Ammon's horn (tissue), 1 donor: ENCODE measurements around the gene C2CD4A.

ENCODE experiments used
- DNase-seq: peaks from one replicate; pipeline ENCODE4 v3.0.0-alpha.2; 2016; ENCODE audit warnings: low spot score

Gene C2CD4A

DNA sequence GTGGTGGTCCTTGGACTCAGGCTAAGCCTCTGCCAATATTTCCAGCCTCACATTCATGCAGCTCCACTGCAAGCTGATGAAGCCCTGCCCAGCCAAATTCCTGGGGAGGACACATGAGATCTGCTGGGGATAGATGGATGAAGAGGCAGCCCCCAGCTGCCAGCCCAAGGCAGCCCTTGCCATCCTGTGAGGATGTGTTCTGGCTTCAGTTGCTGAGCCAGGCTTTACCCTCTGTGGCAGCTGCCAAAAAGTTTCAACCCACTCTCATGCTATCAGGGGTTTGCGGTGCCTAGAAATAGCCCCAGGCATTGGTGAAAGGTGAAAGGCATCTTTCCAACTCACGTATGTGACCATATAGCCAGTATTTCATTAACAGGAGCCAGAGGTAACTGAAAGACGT lies 37.6 kb downstream of the C2CD4A start:
- no peak for DNase-seq

DNA sequence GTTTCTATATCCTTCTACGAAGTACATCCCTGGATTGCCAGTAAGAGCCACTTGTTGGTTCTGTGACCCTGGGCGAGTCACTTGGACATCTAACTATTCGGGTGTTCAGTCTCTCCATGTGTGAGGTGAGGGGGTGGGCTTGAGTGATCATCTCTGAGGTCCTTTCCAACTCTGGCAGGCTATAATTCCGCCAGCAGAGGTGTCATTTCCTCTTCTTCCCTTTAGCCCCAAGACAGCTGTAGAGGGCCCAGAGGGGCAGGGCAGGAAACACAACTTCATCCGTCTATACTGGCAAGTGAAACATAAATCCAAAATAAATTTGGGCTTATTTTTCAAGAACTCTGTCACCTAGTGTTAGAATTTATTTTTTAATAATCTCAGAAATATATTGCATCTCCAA lies 38.1 kb downstream of the C2CD4A start:
- no peak for DNase-seq

DNA sequence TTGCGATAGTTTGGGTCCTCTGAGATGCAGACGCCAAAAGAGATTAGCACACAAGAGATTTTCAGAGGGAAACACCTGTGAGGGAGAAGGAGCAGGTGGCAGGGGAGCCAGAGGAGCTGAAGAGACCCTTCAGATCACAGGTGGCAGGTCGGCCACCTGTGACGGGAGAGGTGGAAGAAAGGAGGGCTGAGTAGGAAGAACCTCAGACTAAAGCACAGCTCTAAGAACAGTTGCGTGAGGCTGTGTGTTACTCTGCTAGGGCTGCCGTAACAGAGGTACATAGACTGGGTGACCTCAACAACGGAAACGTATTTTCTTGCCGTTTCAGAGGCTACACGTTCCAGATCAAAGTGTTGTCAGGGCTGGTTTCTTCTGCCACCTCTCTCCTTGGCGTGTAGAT lies 38.5 kb downstream of the C2CD4A start:
- no peak for DNase-seq

DNA sequence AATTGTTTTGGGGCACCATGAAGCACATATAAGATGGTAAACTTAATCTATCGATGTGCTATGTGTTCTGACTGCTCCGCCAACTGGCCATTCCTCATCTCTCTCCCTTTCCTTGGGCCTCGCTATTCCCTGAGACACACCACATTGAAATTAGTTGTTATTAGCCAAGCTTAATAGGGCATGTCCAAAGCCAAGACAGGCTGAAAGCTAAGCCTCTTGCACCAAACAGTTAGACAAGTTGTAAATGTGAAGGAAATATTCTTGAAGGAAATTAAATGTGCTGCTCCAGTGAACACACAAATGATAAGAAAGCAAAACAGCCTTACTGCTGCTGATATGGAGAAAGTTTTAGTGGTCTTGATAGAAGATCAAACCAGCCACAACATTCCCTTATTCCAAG lies 39.3 kb downstream of the C2CD4A start:
- DNase-seq: no peak

DNA sequence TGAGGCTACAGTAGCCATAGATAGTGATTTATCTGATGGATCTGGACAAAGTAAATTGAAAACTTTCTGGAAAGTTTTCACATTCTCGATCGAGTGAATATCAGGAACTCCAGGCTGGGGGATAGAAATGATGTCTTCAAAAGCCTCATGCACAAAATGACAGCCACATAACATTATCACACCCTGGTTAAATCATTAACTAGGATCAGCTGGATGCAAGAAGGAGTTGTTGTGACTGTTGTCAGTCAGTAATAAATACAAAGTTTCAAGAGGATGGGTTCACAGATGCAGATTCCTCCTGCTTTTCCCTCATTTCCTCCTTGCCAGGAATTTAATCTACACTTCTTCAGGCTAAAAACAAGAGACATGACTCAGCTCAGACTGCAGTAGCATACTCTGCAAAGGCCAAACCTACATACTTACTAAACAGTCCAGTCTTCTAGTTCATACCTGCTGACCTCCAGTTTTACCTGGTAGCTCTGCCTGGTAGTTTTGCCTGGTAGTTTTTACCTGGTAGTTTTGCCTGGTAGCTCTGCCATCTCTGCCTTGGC lies 40.9 kb downstream of the C2CD4A start:
- DNase-seq: no peak

DNA sequence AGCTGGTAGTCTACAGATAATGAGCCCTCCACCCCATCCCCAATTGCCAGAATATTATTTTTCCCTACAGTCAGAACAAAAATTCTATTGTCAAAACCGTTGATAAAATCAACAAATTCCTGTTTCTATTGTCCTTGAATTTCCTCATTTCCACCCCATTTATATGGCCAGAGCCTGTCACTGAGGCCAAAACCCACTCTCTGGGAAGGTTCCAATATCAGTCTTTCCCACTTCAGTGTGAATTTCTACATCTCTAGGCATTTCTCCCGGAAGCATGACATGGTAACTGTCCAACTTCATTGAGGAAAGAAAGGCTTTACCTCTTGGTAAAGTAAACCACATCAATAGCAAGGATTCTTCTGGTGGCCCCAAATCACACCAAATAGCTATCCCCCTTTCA lies 41.6 kb downstream of the C2CD4A start:
- no peak for DNase-seq

DNA sequence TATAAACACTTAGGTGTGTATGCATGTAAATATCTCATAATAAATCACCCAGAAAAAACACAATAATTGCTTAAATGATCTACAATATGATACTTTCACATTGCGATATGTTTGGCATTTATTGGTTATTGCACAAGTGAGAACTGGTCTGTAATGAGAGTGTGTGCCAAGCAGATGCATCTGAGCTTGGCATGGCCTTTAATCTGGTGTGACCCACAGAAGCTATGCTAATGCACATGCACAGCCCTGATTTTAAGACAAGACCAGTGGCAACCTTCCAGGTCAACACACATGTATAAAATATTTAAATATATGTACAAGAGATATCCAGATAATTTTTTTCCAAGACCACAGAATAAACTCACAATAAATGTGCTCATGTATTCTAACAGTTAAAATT lies 42.7 kb downstream of the C2CD4A start:
- DNase-seq: no peak

DNA sequence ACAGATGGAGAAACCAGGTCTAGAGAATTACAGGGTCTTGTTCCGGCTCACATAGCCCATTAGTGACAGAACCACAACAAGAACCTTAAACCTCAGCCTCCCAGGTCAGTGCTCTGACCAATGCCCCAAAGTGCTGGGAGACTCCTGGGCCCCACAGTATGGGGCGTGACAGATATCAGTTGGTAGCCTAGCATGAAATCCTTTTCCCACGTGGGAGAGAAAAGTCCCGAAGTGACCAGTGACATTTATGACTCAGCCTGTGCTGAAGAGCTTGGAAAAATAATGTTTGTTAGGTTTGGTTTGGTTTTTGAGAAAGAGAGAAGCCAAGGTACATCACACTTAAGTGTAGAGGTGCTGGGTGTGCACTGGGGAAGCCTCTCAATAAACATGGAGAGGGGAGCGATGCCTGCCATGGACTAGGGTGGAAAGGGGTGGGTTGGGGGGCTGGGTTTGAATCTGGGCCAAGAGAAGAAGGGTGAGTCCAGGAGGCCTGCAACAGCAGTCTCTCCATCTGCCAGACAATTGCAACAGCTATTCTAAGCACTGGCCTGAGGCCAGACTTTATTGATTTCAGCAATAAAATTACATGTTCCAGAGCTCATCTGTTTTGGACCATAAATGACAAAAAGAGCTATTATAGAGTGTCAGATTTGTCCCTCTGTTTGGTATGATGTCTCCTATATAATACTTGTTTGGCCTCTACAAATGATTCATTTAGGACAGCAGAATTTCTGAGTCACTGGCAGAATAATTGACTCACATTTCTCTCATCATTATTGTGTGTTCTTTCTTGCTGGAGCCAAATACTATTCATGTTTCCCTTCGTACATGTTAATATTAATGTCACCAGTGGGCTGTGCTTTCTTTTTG lies 43.4 kb downstream of the C2CD4A start:
- DNase-seq: peak; percentile 26

DNA sequence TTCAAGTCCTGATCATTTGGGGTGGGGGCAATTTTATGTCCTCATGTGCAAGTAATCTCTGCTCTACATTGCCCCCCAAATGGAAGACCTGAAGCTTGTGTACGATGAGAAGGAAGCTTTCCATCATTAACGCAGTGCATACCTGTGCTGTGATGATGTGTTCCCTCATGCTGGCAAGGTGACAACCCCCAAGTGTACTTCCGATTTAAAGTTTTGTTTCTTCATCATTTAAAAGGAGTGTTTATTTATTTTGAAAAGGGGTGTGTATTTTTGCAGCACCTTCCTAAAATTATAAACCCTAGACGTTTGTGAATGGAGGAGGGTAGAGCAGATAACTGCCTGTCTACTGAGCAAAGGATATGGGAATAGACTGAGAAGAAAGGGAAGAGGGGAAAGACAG lies 45.3 kb downstream of the C2CD4A start:
- DNase-seq: no peak

DNA sequence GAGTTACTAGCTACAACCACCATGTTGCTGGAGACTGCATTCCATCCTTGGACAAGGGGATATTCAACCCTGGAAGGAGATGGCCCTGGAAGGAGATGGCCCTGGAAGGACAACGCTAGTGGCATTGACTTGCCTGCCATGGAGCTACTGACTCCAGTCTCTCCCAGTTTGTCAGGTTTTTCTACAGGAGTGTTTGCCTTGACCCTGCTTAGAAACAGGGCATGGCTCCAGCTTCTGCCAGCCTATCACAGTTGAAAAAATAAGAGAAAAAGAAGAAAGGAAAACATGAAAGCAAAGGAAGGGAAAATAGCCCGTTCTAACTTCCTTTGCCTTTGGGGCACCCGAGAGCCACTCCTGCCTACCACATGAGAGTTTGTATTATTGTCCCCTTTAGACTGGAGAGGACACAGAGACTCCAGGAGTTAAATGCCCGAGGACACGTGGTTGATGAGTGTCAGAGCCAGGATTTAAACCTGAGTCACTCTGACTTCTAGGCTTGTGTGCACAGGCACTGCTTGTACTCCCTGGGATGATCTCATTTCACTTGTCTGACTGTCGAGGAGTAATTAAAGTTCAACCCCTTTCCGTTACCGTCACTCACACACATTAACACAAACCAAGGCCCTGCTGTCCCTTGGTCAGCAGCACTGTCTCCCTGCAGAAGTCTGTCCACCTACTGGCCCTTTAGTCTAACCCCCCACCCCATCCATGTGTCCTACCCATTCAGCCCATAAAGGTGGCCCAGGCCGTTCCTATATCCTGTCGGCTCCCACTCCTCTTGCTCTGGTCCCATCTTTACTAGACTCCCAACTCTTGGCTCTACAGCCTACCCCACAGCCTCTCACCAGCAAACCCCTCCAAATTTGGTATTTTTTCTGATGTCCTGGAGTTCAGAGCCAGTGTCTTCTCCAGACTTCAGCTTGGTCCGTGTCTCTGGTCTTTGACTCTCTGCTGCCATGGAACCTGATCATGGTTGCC lies 46.1 kb downstream of the C2CD4A start:
- no peak for DNase-seq

DNA sequence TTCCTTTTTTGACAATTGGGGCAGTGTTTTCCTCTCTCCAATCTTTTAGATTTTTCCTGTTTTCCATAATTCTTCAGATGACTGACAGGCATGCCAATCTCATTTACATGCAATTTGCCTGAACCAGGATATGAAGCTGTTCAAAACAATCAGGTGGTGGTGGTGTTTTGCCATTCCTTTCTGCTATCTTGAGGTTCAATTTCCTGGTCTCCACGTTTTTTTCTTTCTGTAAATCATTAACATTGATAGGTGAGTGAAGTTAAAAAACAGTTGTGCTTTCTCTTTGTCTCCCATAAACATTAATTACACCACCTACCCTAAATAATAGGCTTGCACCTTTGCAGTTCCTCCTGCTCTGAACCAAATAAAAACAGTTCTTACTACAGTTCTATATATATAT lies 49.1 kb downstream of the C2CD4A start:
- DNase-seq: no peak

DNA sequence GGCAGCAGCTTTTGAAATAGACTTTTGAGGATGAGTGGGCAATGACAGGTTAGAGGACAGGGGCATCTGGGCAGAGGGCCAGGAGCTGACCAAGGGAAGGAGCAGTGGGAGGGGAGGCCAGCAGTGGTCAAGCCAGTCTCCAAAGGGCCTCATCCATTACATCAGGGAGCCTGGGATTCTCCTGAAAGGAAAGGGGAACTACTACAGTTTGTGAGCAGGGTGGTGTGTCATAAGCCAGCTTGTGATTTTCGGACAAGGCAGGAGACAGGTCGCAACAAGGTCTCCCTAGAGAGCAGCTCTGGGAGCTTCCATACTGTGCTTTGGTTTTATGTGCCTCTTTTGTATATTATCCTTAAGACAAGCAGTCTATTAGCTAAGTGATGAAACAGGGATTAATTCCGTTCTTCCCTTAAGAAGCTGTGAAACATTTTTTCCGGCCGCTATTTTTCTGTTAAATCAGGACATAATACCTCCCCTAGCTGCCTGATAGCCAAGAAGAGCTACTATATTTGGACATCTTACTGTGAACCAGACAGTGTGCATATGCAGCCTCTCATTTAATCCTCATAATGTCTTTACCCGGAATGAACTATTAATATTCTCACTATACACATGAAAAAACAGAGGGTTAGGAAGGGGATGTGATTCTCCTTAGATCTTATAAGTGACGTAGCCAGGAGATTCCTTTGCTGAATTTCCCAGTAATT lies 51.9 kb downstream of the C2CD4A start:
- DNase-seq: no peak

DNA sequence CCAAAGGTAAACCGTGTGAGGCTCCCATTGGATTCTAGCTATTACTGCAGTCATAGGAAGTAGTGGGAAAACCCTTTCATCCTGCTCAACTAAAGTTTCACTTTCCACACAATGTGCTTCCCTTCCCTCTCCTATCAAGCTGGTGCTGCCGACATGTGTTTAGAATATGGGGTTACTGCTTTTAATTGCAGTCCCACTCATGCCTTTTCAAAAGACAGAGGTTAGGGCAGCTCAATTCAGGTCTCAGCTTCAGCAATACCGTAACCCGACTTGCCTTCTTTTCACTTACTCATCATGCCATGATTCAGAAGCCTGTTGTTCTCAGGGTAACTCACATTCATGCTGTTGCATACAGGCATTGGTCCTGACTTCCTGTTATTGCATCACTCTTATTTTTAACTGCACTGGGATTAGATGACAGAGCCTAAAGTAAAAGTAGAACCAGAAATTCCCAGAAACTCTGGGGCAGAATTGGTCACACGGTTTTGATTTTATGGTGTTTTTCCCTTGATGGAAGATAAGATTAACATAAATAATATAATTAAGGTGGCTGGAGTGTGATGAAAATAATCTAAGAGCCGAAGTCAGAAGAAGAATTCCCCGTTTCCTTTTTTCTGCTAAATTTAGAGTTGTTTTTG lies 52.6 kb downstream of the C2CD4A start:
- peak; percentile 23 for DNase-seq

DNA sequence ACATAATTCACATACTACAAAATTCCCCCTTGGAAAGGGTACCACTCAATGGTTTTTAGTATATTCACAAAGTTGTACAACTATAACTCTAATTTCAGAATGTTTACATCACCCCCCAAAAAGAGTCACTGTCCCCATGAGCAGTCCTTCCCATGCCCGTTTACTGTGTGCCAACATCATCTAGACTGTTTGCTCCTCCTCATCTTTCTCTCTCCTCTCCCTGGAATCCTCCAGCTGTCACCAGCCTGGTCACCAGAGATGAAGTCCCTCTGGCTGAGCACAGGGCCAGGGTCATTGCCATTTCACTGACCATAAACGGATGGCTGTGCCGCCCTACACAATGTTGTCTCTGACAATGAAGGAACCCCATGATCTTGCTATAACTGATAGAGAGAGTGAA lies 53.1 kb downstream of the C2CD4A start:
- no peak for DNase-seq
